Stimulated activated CD4-positive, alpha-beta T cell treated with anti-CD3 and anti-CD28 coated beads, Interleukin-15, amount 100 ng/mL, for 48 hours (primary cell): ENCODE measurements around the gene SIK1.
"Not testable (repeated sequence)": the region's sequence is repeated elsewhere in the genome, so short reads cannot be mapped to it uniquely, and the experiment has no call there.

Source experiments
- DNase-seq, 2 donors: peaks; one replicate each; pipeline ENCODE4 v3.0.0-alpha.2; 2020; ENCODE audit warnings: low read depth in 2 of 2

SIK1 gene

DNA sequence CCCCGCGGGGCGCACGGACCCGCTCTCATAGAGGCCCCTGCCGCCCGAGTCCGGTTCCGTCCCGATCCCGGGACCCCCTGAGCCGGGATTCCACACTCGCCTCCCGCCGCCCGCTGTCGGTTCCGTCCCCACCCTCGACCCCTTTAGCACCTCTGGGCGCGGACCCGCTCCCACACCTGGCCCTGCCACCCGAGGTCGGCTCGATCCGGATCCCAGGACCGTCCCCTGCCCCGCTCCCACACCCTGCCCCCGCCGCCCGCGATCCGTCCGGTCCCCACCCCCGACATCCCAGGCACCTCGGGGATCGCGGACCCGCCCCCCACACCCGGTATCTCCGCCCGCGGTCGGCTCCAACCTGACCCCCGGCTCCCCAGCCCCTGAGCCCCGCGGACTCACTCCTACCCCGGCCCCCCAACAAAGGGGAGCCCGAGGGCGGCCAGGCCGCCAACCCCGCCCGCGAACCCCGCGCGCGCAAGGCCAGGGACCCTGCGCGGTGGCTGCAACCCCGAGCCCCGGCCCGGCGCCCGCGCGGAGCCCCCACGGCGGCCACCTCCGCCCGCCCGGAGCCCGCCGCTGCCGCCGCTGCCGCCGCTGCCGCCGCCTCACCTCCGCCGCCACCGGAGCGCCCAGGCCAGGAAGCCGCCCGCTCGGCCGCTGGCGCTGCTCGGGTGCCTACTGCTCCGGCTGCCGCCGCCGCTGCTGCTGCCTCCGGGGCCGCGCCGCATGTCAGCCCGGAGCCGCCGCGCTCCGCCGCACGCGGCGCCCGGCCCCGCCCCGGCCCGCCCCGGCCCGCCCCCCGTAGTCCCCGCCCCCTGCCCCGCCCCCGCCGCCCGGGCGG lies at the start of gene SIK1:
TSS of gene SIK1 (minus strand) at position 728 of the 838 bp plus-strand sequence. CDS start 953 bp downstream, outside the sequence.
- DNase-seq: not testable (repeated sequence)

DNA sequence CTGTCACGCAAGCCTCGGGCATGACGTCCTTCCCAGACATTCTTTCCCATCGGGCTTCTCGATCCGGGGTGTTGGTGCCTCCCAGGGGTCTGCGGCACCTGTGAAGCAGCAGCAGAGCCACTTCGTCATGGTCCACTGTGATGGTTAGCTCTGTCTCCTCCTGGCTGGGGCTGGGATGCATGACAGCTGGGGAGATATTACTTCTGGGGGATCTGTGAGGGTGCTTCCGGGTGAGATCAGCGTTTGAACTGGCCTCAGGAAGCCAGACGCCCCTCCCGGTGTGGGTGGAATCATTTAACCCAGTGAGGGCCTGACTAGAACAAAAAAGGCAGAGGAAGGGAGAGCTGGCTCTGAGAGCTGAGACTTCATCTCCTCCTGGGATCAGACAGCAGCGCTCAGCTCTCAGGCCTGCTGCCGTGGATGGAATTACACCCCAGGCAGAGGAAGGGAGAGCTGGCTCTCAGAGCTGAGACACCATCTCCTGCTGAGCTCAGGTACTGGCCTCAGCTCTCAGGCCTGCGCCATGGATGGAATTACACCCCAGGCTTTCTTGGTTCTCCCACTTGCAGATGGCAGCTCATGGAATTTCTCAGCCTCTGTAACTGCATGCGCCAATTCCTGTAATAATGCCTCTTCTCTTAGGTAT lies 44.8 kb upstream of the SIK1 start:
- not testable (repeated sequence) for DNase-seq

DNA sequence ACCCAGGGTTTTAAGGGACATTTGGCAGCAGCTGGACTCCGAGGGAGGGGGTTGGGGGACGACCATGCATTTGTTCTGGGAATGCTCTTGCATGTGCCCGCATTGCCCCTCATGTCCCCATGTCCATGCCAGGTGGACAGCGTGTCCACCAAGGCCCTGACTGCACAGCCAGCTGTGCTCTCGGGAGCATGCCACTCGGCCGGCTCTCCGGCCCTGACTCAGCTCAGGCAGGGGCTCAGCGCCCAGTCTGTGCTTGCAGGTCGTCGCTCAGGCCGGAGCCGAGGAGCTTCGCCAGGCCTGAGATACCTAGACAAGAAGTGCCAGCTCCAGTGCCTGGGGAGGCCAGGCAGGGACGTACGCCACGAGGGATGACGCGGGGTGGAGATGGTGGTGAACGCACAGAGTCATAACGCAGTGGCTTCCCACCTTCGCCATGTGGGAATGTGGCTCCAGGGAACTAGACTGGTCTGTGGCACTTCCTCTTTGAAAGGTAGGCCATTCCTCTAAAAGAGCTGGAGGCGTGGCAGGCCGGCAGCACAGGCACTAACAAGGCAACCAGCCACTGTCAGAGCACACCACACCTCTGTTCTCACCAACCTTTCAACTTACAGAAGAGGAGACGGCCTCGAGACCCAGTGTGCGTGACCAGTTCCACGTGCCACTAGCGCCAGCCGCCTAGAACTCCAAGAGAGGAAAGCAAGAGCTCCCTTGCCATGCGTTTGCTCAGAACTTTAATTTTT lies 43.0 kb upstream of the SIK1 start:
- not testable (repeated sequence) for DNase-seq

DNA sequence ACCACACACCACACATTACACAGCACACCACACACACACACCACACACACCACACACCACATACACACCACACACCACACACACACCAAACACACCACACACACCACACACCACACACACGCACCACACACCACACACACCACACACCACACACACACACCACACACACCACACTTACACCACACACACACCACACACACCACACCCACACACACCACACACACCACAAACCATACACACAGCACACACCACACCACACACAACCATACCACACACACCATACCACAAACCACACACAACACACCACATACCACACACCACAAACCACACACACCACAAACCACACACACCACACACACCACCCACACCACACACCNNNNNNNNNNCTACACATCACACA lies 40.9 kb upstream of the SIK1 start:
- no peak for DNase-seq

GRCh38 chr21:43465159-43465558 lies 38.2 kb upstream of the SIK1 start:
- DNase-seq: not testable (repeated sequence)

DNA sequence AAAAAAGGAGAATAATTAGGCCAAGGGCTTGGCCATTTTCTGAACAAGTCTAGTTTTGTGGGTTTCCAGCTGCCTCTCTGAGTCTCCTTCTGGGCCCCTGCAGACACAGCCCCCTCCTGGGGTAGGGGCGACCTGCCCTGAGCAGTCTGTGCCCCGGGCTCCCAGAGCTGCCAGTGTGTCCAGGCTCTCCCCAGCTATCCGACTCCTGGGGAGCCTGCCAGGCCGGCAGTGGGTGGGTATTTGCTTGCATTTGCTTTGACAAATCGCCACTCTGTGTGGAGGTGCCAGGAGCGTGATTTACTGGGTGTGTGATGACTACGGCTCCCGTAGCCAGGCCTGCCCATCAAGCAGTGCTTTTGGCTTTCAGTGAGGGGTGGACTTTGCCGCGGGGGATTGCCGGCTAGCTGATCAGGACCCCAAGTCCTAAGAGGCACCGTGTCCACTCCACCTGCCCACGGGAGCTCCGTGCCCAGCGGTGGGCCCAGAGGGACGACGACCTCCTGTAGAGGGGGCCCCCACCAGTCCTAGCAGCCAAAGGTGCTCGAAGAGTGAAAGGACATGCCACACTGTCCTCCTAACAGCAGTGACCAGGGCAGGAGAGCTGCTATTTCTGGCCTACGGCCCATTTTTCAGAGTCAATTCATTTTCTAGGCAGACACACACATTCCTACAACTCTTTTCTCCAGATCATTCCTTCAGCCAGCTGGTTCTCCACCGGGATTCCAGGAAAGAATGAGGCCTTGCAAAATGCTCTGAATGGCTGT lies 36.7 kb upstream of the SIK1 start:
- not testable (repeated sequence) for DNase-seq

GRCh38 chr21:43462932-43463331 lies 36.0 kb upstream of the SIK1 start:
- DNase-seq: not testable (repeated sequence)

DNA sequence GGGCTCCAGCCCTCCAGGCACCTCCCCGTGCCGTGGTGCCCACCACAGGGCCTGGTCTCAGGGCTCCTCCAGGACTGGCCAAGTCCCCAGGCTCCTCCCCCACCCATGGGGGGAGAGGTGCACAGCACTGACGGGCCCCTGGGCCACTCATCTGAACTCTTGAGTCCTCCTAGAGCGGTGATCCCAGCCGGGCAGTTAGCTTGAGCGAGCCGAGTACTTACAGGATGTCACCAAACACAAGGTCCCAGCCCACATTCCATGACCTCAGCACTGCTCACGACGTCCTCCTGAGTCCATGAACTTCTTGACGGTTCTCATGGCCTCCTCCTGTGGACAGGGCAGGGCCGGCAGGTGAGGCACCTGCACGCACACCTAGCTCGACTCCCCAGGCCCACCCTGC lies 33.5 kb upstream of the SIK1 start:
- DNase-seq: not testable (repeated sequence)

- not testable (repeated sequence) for DNase-seq
Observed at GRCh38 chr21:43458995-43459394, 32.1 kb upstream of the SIK1 start.

GRCh38 chr21:43456616-43457314 lies 29.8 kb upstream of the SIK1 start:
- DNase-seq: not testable (repeated sequence)

DNA sequence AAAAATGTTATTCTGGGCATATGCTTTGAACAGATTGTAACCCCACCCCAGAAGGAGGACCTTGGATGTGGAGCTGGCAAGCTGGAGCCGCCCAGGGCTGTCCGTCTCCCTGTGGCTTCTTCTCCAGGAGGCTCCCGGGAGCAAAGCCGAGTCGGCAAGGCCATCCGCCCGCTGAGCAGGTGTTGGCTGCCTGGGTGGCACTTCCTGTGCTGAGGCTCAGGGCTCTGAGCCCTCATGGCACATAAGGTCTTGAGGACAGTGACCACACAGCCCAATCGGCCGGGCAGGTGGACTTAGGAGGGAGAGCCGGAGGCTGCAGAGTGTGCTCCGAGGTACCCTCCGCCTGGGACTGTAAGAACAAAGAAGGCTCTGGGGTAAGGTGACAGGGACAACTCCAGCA lies 28.8 kb upstream of the SIK1 start:
- not testable (repeated sequence) for DNase-seq

DNA sequence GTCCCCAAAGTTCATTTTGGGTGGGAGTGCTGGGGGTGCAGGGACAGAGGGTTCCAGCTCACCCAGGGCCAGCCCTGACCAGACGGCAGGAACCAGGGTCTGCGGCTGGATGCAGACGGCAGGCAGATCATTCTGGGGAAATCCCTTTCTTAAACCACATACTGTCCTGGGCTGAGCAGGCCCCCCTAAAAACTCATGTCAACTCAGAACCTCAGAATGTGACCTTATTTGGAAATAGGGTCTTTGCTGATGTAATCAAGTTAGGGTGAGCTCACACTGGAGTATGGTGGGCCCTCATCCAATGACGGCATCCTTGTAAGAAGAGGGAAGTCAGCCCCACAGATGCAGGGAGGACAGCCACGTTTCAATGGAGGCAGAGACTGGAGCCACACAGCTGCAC lies 27.2 kb upstream of the SIK1 start:
- not testable (repeated sequence) for DNase-seq

- DNase-seq: not testable (repeated sequence)
Observed at GRCh38 chr21:43451850-43452249, 24.9 kb upstream of the SIK1 start.

GRCh38 chr21:43450287-43450686 lies 23.4 kb upstream of the SIK1 start:
- DNase-seq: not testable (repeated sequence)

DNA sequence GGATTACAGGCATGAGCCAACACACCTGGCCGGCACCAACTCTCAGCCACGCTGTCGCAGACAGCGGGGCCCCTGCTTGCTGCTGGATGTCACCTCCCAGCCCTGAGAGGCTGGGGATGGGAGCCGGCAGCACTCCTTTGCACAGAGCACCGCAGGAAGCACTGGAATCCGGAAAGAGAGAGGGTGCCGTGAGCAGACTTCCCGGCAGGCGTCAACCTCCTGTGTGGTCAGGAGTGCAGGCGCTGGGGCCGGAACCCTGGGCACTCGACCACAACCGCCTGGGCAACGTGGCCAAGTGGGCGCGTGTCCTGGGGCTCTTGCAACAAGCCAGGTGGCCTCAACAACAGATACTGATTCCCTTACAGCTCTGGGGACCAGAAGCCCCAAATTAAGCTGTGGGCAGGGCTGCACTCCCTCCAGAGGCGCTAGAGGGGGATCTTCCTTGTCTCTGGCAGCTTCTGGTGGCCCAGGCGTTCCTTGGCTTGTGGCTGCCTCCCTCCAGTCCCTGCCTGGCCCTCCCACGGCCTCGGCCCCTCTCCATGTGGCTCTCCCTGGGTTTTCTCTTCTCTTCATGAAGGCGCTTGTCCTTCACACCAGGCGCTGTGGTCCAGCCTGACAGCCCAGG lies 20.5 kb upstream of the SIK1 start:
- not testable (repeated sequence) for DNase-seq

DNA sequence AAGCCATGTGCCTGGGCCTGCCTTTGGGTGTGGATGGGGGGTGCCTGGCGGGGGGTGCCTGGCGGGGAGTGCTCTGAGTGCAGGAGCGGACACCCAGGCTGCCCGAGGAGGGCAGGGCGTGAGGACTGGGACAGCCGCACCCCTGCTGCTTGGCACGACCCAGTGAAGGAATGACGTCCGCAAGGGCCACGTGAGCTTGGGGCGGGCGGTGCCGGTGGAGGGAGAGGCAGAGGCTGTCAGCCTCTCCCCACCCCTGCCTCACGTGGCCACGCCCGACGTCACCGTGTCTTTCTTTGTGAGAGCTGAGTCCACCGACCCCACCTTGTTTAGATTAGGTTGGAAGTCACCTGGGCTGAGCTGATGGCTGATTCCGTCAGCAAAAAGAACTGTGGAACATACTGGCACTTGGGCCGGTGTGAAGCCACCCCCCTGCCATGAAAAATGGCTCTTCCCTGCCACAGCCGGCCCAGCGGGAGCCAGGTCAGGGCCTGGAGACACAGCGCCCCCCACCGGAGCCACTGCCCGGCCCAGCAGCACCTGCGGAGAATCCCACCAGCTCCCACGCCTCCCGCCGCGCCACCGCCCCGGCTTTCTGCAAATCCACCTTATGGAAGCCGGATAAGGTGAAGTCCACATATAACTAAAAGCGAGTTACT lies 19.5 kb upstream of the SIK1 start:
- not testable (repeated sequence) for DNase-seq

GRCh38 chr21:43444524-43444923 lies 17.6 kb upstream of the SIK1 start:
- not testable (repeated sequence) for DNase-seq

DNA sequence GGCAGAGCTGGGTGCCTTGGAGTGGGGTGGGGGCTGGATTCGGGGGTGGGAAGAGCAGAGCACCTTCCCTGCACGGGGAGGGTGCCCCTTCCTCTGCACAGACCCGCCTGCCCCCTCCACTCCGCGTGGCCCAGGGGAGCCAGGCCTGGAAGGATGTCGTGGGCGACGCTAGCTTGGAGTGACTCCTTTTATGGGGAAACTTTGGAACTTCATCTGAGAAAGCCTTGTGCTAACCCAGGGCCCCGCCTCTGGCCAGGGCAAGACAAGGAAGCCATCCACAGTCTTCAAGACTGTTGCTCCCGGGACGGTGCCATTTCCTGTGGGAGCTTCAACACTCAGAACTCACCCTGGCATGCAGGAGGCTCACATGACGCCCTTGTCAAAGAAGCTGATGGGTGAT lies 15.6 kb upstream of the SIK1 start:
- not testable (repeated sequence) for DNase-seq

DNA sequence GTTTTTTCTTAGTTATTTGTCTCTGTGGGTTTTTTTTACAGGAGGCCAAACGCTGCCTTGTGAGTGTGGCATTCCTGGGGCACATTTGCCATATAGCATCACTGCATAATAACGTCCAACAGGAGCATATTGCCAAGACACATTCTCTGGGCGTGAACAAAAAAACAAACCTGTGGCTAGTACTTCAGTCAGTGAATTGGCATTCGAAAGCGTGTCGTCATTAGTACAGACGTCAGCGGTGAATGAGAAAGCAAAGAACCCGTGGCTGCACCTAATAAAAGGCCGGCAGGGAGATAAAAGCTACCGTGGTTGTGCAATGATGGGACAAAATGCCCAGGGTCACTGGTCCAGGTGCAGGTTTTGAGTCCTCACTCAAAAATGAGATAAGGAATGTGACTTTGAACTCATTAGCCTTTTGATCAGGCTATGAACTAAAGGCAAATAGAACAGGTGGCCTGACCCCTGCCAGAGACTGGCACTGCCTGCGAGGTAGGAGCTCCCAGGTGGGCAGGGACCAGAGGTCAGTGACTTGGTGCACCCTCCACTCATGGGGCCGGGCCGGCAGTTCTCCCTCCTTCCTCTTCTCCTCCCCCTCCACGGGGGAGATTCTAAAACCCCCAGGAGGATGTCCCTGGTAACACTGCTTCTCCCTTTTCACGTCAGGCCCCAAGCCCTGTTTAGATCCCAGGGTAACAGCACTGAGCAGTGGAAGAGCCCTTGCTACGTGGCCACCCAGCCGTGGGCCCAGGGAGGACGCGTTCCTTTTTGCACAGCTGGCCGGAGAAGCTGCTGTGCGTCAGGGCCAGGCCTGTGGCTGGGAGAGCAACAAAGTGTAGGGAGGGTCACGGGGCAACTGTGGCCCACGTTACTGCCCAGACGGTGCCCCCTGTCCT lies 14.2 kb upstream of the SIK1 start:
- DNase-seq: not testable (repeated sequence)
